TTC549 (cell line): ENCODE results near the gene PDE4B.

Experiments used
- FAIRE-seq: peaks from 2 replicates; lab custom pipeline; 2012; peaks lifted over from hg19 to GRCh38; lab: Jason Lieb, UNC

PDE4B gene

GRCh38 chr1:65792669-65793358 lies at the start of gene PDE4B:
TSS of gene PDE4B (plus strand) at chr1:65792895.
- FAIRE-seq = no peak

GRCh38 chr1:65744731-65745130 lies 48.0 kb upstream of the PDE4B start:
- FAIRE-seq = no peak

GRCh38 chr1:65751961-65752360 lies 40.7 kb upstream of the PDE4B start:
- FAIRE-seq = no peak

GRCh38 chr1:65756616-65757015 lies 36.1 kb upstream of the PDE4B start:
- no peak for FAIRE-seq

GRCh38 chr1:65757531-65757930 lies 35.2 kb upstream of the PDE4B start:
- no peak for FAIRE-seq

- no peak for FAIRE-seq
Measured at GRCh38 chr1:65758128-65758527, 34.6 kb upstream of the PDE4B start.

- no peak for FAIRE-seq
Measured at GRCh38 chr1:65759516-65759915, 33.2 kb upstream of the PDE4B start.

- no peak for FAIRE-seq
Measured at GRCh38 chr1:65762081-65762862, 30.4 kb upstream of the PDE4B start.

- no peak for FAIRE-seq
Measured at GRCh38 chr1:65764052-65764451, 28.6 kb upstream of the PDE4B start.

GRCh38 chr1:65765631-65766030 lies 27.1 kb upstream of the PDE4B start:
- no peak for FAIRE-seq

GRCh38 chr1:65769636-65770035 lies 23.1 kb upstream of the PDE4B start:
- no peak for FAIRE-seq

- no peak for FAIRE-seq
Measured at GRCh38 chr1:65772607-65773006, 20.1 kb upstream of the PDE4B start.

- no peak for FAIRE-seq
Measured at GRCh38 chr1:65773391-65774123, 19.1 kb upstream of the PDE4B start.

GRCh38 chr1:65788762-65789161 lies 3.9 kb upstream of the PDE4B start:
- FAIRE-seq = no peak

- FAIRE-seq = no peak
Measured at GRCh38 chr1:65791396-65791795, 1.3 kb upstream of the PDE4B start.

- no peak for FAIRE-seq
Measured at GRCh38 chr1:65791801-65792668, 660 bp upstream of the PDE4B start.

GRCh38 chr1:65793359-65793732 lies 651 bp downstream of the PDE4B start:
- FAIRE-seq = no peak

- no peak for FAIRE-seq
Measured at GRCh38 chr1:65795311-65795710, 2.6 kb downstream of the PDE4B start.

- no peak for FAIRE-seq
Measured at GRCh38 chr1:65799601-65800000, 6.9 kb downstream of the PDE4B start.

GRCh38 chr1:65804584-65804983 lies 11.9 kb downstream of the PDE4B start:
- no peak for FAIRE-seq

- FAIRE-seq = no peak
Measured at GRCh38 chr1:65812065-65812464, 19.4 kb downstream of the PDE4B start.

- FAIRE-seq = no peak
Measured at GRCh38 chr1:65813956-65814355, 21.3 kb downstream of the PDE4B start.
